HAP-1 (cell line): ENCODE results near the gene CDRT4.

Source experiments
- DNase-seq, 2 experiments: peaks; one replicate each; pipeline ENCODE4 v3.0.0-alpha.2; 2016 to 2020; ENCODE audit warnings: low spot score in 2 of 2
- H3K27me3 ChIP-seq: fragments of 250-450 bp; sonication (Bioruptor Pico); 2 replicates; pipeline ENCODE4 v1.5.1; 2020; ENCODE audit warnings: low read depth, mild to moderate bottlenecking, moderate library complexity
- H3K36me3 ChIP-seq: fragments of 250-450 bp; sonication (Bioruptor Pico); replicated peaks from 2 replicates; pipeline ENCODE4 v1.5.1; 2020; ENCODE audit warnings: mild to moderate bottlenecking
- H3K4me1 ChIP-seq: fragments of 250-450 bp; sonication (Bioruptor Pico); 2 replicates; pipeline ENCODE4 v1.5.1; 2020; ENCODE audit warnings: mild to moderate bottlenecking
- H3K4me3 ChIP-seq: fragments of 250-450 bp; sonication (Bioruptor Pico); 2 replicates; pipeline ENCODE4 v1.5.1; 2020; ENCODE audit warnings: mild to moderate bottlenecking, moderate library complexity
- H3K9me3 ChIP-seq: fragments of 250-450 bp; sonication (Bioruptor Pico); 2 replicates; pipeline ENCODE4 v1.5.1; 2020; ENCODE audit warnings: mild to moderate bottlenecking, moderate library complexity
- in situ Hi-C: fragments of 300-500 bp; cut with MboI; formaldehyde crosslinking; loops from 3 replicates; pipeline ENCODE4 v1.14.3; 2020; ENCODE audit warnings: low sequenced_read_pairs, inconsistent platforms, mixed read lengths

CDRT4 gene

DNA sequence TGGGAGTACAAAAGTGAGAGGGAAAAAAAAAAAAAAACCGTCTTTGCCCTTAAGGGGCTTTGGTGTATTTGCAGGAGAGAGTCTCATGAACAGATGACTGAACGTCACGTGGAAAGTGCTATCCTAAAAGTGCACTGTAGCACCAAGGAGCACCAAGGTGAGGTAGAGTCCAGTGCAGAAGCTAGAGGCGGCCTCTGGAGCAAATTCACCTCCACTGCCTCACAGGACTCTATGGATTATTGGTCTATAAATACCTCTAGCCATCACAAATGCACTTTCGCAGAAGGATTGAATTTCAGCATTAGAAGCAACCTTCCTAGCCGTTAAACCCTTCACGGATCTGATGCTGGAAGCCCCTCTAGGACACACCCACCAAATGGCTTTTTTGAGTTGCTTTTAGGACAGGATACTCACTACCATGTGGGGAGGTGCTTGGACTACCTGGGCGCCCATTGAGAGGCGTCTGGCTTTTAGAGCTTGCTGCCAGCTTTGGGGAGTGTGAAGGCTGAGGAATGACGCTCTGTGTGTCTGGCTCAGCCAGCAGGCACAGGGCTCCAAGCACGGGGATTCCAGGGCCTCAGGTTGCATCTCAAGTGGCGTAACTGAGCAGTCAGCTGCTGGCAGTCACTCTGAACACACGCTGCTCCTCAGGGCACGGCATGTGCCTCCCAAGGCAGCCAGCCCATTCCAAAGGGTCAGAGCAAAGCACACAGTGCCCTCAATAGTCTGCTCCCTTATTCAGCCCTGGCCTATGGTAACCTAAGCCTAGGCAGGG is 52.7 kb downstream of the CDRT4 start:
- no peaks in the 10 kb centered on the region; the same call in 1 of the 2 replicates for H3K9me3 ChIP-seq
- in situ Hi-C loops: no loop called here
- H3K4me3 ChIP-seq: no peak overlapping the region
- peaks cover 18% of the 10 kb centered on the region for H3K4me1 ChIP-seq
- H3K36me3 ChIP-seq: no peaks in the 10 kb centered on the region
- DNase-seq: no peak
- H3K27me3 ChIP-seq: no peaks in the 10 kb centered on the region

DNA sequence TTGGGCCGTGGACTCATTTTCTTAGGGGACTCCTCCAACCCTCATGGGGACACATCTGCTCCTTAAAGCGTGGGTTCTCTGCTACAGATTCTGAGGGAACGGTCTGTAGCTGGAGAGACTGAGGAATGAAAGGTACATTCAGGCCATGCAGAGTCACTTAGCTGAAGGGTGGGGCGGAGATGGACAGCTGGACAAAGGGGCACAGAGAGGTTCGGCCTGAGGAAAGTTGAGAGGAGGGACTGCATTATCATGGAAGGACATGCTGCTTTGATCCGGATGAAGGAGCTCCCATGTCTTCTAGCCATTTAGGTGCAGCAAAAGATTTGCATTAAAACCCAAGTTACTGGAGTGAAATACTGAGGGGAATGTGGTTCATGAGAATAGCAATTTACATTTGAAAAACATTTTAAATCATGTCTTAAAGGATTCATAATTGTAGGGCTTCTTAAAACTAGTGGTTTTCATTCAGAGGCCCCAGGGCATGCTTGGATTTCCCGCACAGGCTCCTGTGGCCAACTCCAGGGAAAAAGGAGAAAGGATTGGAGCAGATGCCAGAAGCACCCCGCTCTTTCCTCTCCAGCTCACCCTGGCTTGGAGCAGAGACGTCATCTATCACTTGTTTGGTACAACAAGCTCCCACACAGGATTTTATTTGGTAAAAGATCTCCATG is 54.2 kb downstream of the CDRT4 start:
- no peak overlapping the region for H3K4me3 ChIP-seq
- no peaks in the 10 kb centered on the region for H3K27me3 ChIP-seq

DNA sequence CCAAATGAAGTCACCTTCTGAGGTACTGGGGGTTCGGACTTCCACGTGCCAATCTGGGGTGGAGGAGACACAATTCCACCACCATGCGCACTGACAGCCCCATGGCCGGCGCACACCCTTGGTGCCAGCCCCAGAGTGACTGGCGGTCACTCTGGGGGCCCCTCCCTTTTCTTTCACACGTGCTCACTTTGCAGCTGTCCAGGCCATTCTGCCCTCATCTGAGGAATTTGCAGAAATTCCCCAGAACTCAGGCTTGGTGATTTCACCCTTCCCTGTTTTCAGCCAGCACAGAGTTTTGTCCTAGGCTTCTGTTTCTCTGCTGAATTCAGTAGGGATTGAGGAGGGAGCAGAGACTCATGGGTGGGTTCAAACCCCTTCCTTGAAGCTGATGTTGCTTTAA is 54.8 kb downstream of the CDRT4 start:
- H3K4me3 ChIP-seq: no peak overlapping the region
- no peaks in the 10 kb centered on the region; the same call in 1 of the 2 replicates for H3K9me3 ChIP-seq
- peaks cover 18% of the 10 kb centered on the region for H3K4me1 ChIP-seq
- H3K27me3 ChIP-seq: no peaks in the 10 kb centered on the region
- in situ Hi-C loops: no loop called here
- no peak for DNase-seq
- H3K36me3 ChIP-seq: no peaks in the 10 kb centered on the region

More for the DNA sequence above, 54.2 kb downstream of the CDRT4 start:
- DNase-seq: peak; percentile 86 to 94
- in situ Hi-C loops: no loop called here
- Histone ChIP-seq H3K9me3 (no peaks in the 10 kb centered on the region; the same call in 1 of the 2 replicates), H3K4me1 (peaks cover 18% of the 10 kb centered on the region), H3K36me3 (no peaks in the 10 kb centered on the region)

DNA sequence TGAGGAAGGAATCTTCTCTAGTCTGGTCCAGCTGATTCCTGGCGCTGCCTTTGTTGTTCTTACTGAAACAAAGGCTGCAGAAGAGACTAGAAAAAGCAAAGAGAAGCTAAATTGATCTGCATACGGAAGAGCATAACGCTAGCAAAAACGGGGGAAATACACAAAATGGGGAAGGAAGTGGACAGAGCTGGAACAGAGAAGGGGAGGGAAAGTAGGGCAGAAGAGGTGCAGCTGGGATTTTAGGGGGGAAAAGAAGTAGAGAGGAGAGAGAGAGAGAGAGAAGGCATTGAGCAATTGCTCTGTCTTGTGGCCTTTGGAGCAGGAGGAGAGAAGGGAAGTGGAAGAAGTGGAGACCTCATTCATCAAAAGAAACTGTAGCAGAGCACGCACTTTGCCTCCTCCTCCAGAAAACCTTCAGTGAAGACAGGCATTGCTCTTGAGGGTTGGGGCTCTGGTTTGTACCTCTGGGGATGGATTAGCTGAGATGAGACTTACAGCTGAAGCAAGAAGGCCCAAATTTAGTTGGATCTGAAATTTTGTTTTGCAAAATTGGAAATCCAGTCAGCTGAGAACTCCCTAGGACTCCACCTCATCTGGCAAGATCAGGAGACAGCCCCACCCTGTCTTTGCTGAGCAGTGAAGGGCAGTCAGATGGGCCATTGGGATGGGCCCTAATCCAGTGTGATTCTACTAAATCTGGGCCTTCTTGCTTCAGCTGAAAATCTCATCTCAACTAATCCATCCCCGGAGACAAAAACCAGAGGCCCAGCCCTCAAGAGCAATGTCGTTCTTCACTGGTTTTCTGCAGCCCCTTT is 55.8 kb downstream of the CDRT4 start:
- no peak overlapping the region for H3K4me3 ChIP-seq
- peaks cover 18% of the 10 kb centered on the region for H3K4me1 ChIP-seq
- no peaks in the 10 kb centered on the region for H3K36me3 ChIP-seq
- DNase-seq: no peak
- no peaks in the 10 kb centered on the region for H3K27me3 ChIP-seq
- in situ Hi-C loops: no loop called here
- H3K9me3 ChIP-seq: no peaks in the 10 kb centered on the region; the same call in 1 of the 2 replicates

DNA sequence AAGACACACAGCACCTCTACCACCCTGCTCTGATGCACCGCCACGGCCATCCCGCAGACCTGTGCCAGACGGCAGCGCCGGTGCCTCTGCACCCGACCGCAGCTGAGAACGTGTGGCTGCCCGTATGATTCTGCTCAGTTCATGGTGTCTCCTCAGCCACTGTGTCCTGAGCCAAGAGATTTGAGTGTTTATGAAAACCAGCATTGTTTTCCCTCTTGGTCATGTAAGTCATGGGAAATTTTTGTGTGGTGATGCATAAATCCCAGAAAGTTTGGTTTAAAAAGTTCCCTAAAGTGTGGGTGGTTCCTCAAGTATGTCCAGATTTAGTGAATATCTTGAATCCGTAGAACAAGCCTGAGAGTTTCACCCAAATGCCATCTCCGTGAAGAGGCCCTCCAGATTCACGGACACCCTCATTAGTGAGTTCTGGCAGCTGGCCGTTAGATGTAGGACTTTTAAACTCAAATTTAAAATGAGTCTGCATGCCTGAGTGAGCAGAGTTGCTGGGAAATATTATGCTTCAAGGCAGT is 57.6 kb downstream of the CDRT4 start:
- Histone ChIP-seq H3K4me1 (peaks cover 18% of the 10 kb centered on the region), H3K9me3 (no peaks in the 10 kb centered on the region; the same call in 1 of the 2 replicates), H3K27me3 (no peaks in the 10 kb centered on the region), H3K36me3 (no peaks in the 10 kb centered on the region), H3K4me3 (no peak overlapping the region)
- no peak for DNase-seq
- in situ Hi-C loops: no loop called here

DNA sequence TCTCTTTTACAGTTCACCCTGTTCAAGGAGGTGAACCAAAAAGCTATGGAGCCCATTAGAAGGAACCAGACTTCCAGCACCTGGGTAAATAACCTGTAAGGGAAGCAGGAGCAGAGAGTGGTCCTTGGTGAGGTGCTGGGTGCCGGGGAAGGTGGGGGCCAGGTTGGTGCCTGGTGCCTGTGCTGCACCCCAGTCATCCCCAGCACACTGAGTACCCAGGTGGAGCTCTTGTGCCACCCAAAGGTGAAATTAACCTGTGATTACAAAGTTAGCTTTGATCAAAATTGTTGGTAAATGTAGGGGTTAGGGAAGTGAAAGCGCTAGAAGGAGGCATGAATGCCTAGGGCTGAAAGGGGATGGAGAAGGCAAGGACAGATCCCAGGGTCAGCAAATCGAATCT is 58.6 kb downstream of the CDRT4 start:
- in situ Hi-C loops: no loop called here
- no peak for DNase-seq
- Histone ChIP-seq H3K4me1 (peaks cover 13% of the 10 kb centered on the region), H3K36me3 (no peaks in the 10 kb centered on the region), H3K4me3 (no peak overlapping the region), H3K27me3 (no peaks in the 10 kb centered on the region), H3K9me3 (no peaks in the 10 kb centered on the region)

DNA sequence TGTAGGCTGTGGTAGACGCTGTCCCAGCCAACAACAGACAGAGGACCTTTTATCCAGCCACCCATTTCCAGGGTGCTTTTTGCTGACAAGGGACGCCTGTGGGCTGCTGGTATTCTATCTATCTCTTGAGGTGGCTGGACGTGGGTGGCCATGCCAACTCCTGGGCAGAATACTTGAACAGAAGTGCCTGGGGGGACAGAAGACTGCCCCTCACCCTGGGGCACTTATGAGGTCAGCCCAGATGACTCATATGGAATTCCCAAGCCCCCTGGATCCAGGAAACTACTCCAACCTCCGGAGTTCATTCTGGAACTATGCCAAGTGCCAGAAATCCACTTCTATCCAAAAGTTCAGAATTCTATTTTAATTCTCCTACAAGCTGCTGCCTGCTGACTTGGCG is 61.3 kb downstream of the CDRT4 start:
- no peak for DNase-seq
- H3K27me3 ChIP-seq: no peaks in the 10 kb centered on the region
- in situ Hi-C loops: no loop called here
- H3K36me3 ChIP-seq: no peaks in the 10 kb centered on the region
- no peaks in the 10 kb centered on the region for H3K9me3 ChIP-seq
- no peaks in the 10 kb centered on the region for H3K4me1 ChIP-seq
- no peak overlapping the region for H3K4me3 ChIP-seq

DNA sequence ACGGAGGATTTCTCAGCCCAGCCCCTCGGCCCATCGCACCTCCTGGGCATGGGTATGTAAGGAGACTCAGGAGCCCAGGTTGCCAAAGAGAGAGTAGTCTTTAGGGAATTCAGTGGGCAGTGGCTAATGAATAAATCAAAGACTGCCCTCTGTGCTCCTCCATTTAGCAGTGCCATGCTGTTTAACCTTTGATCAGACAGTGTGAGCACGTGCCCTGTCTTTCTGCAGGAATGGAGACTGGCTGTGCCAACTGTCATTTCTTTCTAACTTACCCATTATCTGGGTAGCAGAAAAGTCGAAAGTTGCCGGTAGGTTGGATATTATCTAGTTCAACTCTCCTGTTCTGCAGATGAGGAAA is 62.4 kb downstream of the CDRT4 start:
- Histone ChIP-seq H3K27me3 (no peaks in the 10 kb centered on the region), H3K36me3 (no peaks in the 10 kb centered on the region), H3K9me3 (no peaks in the 10 kb centered on the region), H3K4me3 (no peak overlapping the region), H3K4me1 (no peaks in the 10 kb centered on the region)
- DNase-seq: no peak
- in situ Hi-C loops: no loop called here

DNA sequence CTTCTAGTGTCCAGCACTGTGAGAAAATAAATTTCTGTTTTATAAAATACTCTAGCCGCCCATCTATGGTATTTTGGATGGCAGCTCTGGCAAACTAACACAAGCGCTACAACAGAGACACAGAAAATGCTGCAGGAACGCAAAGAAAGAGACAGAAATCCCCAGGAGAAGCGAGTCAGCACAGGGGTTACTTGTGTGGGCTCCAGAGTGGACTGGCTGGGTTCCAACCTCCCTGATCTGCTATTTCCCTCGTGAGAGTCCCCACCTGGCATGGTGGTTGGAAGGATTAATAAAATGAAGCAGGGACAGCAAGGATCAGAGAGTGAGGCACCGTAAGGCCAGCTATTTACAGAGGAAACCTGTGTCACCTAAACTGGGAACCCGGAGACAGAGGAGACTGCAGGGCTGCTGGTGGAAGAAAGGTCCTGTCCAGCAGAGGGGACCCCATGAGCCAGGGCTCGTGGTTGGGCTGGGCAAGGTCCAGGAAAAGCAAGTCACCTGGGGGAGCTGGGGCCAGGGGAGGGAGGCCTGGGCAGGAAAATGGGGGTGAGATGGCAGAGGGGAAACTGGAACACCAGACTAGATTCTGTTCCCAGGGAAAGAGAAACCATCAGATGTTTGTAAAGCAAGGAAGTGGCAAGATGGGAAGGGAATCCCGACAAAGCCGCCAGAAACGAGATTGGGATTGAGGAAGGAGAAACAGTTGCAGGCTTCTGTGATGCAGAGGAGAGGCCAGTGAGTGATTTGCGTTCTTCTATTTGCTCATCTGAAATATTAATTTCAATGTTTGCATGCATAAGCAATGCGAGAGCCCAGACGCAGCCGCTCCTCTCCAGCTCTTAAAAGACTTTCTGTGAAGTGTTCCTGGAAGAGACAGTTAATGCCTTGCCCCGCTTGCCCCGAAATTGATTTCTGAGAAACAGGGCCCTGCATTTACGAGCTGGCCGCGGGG is 63.0 kb downstream of the CDRT4 start:
- in situ Hi-C loops: no loop called here

DNA sequence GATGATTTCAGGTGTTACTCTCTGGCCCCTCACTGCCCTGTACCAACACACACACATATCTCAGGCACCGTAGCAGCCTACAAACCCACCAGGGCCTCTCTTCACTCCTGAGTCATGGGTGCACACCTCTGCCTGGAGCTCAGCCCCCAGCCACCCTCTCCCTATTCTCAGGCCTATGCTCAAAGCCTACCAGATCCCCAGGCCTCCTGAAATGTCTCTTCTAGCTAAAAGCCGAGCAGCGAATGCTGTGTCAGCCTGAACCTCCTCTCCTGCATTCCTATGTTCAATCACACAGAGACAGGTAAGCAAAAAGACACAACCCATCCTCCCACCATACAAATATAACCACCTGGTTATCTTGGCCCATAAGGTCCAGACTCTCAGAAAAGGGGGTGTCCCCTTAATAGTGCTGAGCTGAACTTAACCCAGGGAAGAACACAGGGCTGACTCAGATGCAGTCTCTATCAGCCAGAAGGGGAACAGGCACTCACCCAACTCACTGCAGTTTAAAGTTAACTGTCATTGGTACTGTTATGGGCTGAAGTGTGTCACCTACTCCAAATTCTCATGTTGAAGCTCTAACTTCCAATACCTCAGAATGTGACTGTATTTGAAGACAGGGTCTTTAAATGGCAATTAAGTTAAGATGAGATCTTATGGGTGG is 64.0 kb downstream of the CDRT4 start:
- Histone ChIP-seq H3K27me3 (no peaks in the 10 kb centered on the region), H3K9me3 (no peaks in the 10 kb centered on the region), H3K36me3 (no peaks in the 10 kb centered on the region), H3K4me3 (no peak overlapping the region), H3K4me1 (no peaks in the 10 kb centered on the region)
- in situ Hi-C loops: no loop called here
- DNase-seq: no peak

More for the DNA sequence above, 63.0 kb downstream of the CDRT4 start:
- Histone ChIP-seq H3K9me3 (no peaks in the 10 kb centered on the region), H3K27me3 (no peaks in the 10 kb centered on the region), H3K4me1 (no peaks in the 10 kb centered on the region), H3K4me3 (no peak overlapping the region), H3K36me3 (no peaks in the 10 kb centered on the region)
- DNase-seq: no peak

DNA sequence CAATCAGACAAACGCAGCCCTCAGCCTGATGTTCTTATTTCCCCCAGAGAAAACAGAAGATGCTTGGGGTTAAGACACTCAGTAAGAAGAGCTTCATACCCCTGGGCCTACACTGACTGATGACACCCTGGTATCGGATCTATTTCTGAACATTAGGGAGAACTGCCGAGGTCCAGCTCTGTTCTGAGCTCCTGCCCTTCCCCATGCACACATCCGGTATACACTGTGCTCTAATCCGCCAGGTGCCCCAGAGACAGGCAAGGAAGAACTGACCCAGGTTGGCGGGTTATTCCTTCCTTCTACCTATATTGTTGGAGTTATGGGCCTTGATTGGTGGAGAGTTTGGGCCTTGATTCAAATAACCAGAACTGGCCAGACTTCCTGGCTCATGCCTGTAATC is 68.0 kb downstream of the CDRT4 start:
- in situ Hi-C loops: no loop called here
- no peaks in the 10 kb centered on the region for H3K36me3 ChIP-seq
- DNase-seq: no peak
- H3K9me3 ChIP-seq: no peaks in the 10 kb centered on the region
- no peak overlapping the region for H3K4me3 ChIP-seq
- H3K27me3 ChIP-seq: no peaks in the 10 kb centered on the region
- no peaks in the 10 kb centered on the region for H3K4me1 ChIP-seq

DNA sequence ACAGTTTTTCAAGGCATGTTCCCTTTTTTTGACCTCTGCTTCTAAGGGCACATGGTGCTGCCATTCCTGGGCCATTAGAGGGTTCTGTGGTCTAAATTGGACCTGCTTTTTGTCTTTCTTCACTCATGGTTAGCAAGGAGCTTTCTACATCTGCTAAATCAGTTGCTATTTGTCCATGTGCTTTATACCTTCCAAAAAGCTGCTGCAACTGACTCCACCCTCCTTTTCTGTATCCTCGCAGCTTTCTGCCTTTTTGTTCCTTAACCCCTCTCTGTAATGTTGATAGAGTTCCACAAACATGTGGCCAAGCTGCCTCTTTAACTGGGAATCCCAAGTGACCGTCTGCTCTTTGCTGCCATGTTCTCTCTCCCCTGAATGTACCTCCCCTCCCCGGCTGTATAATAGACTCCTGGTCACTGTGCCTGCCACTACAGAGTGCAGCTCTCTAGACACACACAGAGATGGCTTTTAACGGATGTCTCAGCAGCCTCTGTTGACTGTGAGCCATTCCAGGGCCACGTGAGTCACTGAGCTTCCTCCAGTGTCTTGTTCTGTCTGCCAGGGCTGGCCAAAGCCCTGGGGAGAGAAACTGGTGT is 68.6 kb downstream of the CDRT4 start:
- in situ Hi-C loops: no loop called here
- Histone ChIP-seq H3K27me3 (no peaks in the 10 kb centered on the region), H3K36me3 (no peaks in the 10 kb centered on the region), H3K4me3 (no peak overlapping the region), H3K9me3 (no peaks in the 10 kb centered on the region), H3K4me1 (no peaks in the 10 kb centered on the region)
- DNase-seq: no peak
